ENCODE measurements around the gene PMEPA1. TPM values are rescaled to one million over a fixed set of nuclear protein-coding genes. Genes with fewer than 3 reads are reported as not detected.

The PMEPA1 gene
- total and polyA plus RNA-seq, 10 of the 15 experiments (the other 5 are each of a cell fraction or from before 2014, with no cell fraction given): 0.02 to 0.10 (median 0.04) TPM; not detected in 3

- no peak overlapping the region for H3K4me2 ChIP-seq (ENCODE audit: control insufficient read depth, insufficient read depth)
- H4K20me1 ChIP-seq (ENCODE audit: control insufficient read depth, insufficient read depth): no peaks in the 10 kb centered on the region
- FAIRE-seq (no peak), ATAC-seq (no peak), DNase-seq (ENCODE audit: low read depth, low spot score) (no peak)
- SMC1A ChIA-PET (ENCODE audit: uncharacterized antibody, unreplicated experiment): interaction anchor here (0.5 to 1.3 kb wide), 2 partner anchors 60 to 1812 kb away, joined by 3 read pairs; no protein-coding TSS in a partner anchor
- no peaks in the 10 kb centered on the region for H3K79me2 ChIP-seq (ENCODE audit: control insufficient read depth, insufficient read depth, low read length)
- intact Hi-C loops (cut with micrococcal nuclease; ENCODE audit: unreplicated experiment) (no loop called here), in situ Hi-C loops (cut with MboI) (no loop called here)
- no peak overlapping the region for H3K9ac ChIP-seq (ENCODE audit: control insufficient read depth, insufficient read depth, low read length)
- CTCF ChIA-PET: interaction anchor here (0.6 kb wide), 1 partner anchor 447 kb away, joined by 4 read pairs; no protein-coding TSS in a partner anchor
- H3K36me3 ChIP-seq (ENCODE audit: control insufficient read depth in 2 of 2, insufficient read depth in 2 of 2, low read length in 1 of 2): no peaks in the 10 kb centered on the region
- H2AFZ ChIP-seq (ENCODE audit: control insufficient read depth, low read depth, low read length): no peak overlapping the region
- POLR2A ChIA-PET: no interaction called here
- no peaks in the 10 kb centered on the region for H3K9me3 ChIP-seq (replicated peaks; ENCODE audit: control insufficient read depth, insufficient read depth, low read length)
- no peak overlapping the region for H3K27ac ChIP-seq (ENCODE audit: control insufficient read depth, insufficient read depth)
- RAD21 ChIA-PET (ENCODE audit: unreplicated experiment): no interaction called here
- no peak overlapping the region for H3K4me3 ChIP-seq
- no peaks in the 10 kb centered on the region; a peak in 1 of 4 replicates for H3K27me3 ChIP-seq (replicated peaks in 1 of 2; ENCODE audit: control insufficient read depth in 2 of 2, insufficient read depth in 2 of 2, low read length in 1 of 2)
- H3K4me1 ChIP-seq (ENCODE audit: control insufficient read depth, insufficient read depth, low read length): no peaks in the 10 kb centered on the region
- 21% methylated on average over 11 of the region's 11 CpGs for WGBS (ENCODE audit: insufficient coverage, insufficient replicate concordance, low lambda C conversion rate, missing lambda C conversion rate)
- BruUV-seq (replicated peaks): no TSS peak
- no peak for TF ChIP-seq SIN3A (IDR thresholded peaks at IDR 0.05; ENCODE audit: low read depth, low read length)
- TF ChIP-seq ZNF207 (IDR thresholded peaks at IDR 0.05; ENCODE audit: borderline replicate concordance): no peak
- TF ChIP-seq SRF (IDR thresholded peaks at IDR 0.05; ENCODE audit: low read depth in 2 of 2, low read length in 2 of 2): no peak
- no peak for TF ChIP-seq ASH2L (IDR thresholded peaks at IDR 0.05; ENCODE audit: borderline replicate concordance, low read depth)
- TF ChIP-seq GATAD2B (conservative IDR thresholded peaks at IDR 0.05; ENCODE audit: low read depth): no peak
- TF ChIP-seq ZSCAN29 (IDR thresholded peaks at IDR 0.05): no peak
- no peak for TF ChIP-seq ETV6 (conservative IDR thresholded peaks at IDR 0.05 in 1 of 2, IDR thresholded peaks at IDR 0.05 in 1 of 2; ENCODE audit: borderline replicate concordance in 1 of 2, low read depth in 1 of 2)
- TF ChIP-seq YBX1 (IDR thresholded peaks at IDR 0.05): no peak
- no peak for TF ChIP-seq FOXK2 (IDR thresholded peaks at IDR 0.05)
- TF ChIP-seq CREM (IDR thresholded peaks at IDR 0.05; ENCODE audit: low read depth): no peak
- no peak for TF ChIP-seq REST (IDR thresholded peaks at IDR 0.05; ENCODE audit: low read depth, low read length)
- TF ChIP-seq IRF3 (IDR thresholded peaks at IDR 0.05): no peak
- no peak for TF ChIP-seq KDM1A (IDR thresholded peaks at IDR 0.05; ENCODE audit: borderline replicate concordance)
- no peak for TF ChIP-seq ZBTB11 (CRISPR knock-in tag; IDR thresholded peaks at IDR 0.05)
Observed at GRCh38 chr20:57742507-57743181, 32.8 kb upstream of the PMEPA1 start.
